IPS-20b (cell line): Measurements from ENCODE around the gene UNC5CL.

Experiments used
- H3K27ac ChIP-seq: one replicate; pipeline ENCODE4 v1.5.1; 2013; ENCODE audit warnings: low read length
- H3K27me3 ChIP-seq: 2 replicates; pipeline ENCODE4 v1.6.1; 2013; ENCODE audit warnings: mild to moderate bottlenecking, low read length, inconsistent platforms; ENCODE audit not compliant: insufficient read depth
- H3K36me3 ChIP-seq: 2 replicates; pipeline ENCODE4 v1.6.1; 2013; ENCODE audit warnings: low read depth, mild to moderate bottlenecking, inconsistent platforms, low read length, moderate library complexity; ENCODE audit not compliant: insufficient read depth
- H3K4me1 ChIP-seq: 2 replicates; pipeline ENCODE4 v1.6.1; 2013; ENCODE audit warnings: mild to moderate bottlenecking, control low read depth, inconsistent platforms, low read length, moderate library complexity; ENCODE audit not compliant: insufficient read depth
- H3K4me3 ChIP-seq: 2 replicates; pipeline ENCODE4 v1.5.1; 2013; ENCODE audit warnings: mild to moderate bottlenecking, low read length, inconsistent platforms
- H3K9ac ChIP-seq: 2 replicates; pipeline ENCODE4 v1.6.1; 2013; ENCODE audit warnings: low read depth, mild to moderate bottlenecking, inconsistent platforms, low read length, moderate library complexity
- H3K9me3 ChIP-seq: 2 replicates; pipeline ENCODE4 v1.6.1; 2013; ENCODE audit warnings: mild to moderate bottlenecking, low read depth, low read length, inconsistent platforms; ENCODE audit not compliant: insufficient read depth

Gene UNC5CL

GRCh38 chr6:40982917-40983316 is 56.1 kb downstream of the UNC5CL start:
- no peak overlapping the region for H3K27ac ChIP-seq
- H3K9me3 ChIP-seq = no peaks in the 10 kb centered on the region
- peaks cover 14% of the 10 kb centered on the region for H3K4me1 ChIP-seq
- no peaks in the 10 kb centered on the region for H3K27me3 ChIP-seq
- H3K4me3 ChIP-seq = no peak overlapping the region
- no peaks in the 10 kb centered on the region for H3K36me3 ChIP-seq
- H3K9ac ChIP-seq = no peak overlapping the region

GRCh38 chr6:40978687-40979289 is 60.2 kb downstream of the UNC5CL start:
- H3K27ac ChIP-seq = no peak overlapping the region
- no peak overlapping the region for H3K4me3 ChIP-seq
- H3K9me3 ChIP-seq = no peaks in the 10 kb centered on the region
- no peak overlapping the region for H3K9ac ChIP-seq
- H3K36me3 ChIP-seq = no peaks in the 10 kb centered on the region
- no peaks in the 10 kb centered on the region for H3K27me3 ChIP-seq
- peaks cover 12% of the 10 kb centered on the region; the same call in 1 of the 2 replicates for H3K4me1 ChIP-seq

- no peaks in the 10 kb centered on the region for H3K9me3 ChIP-seq
- no peaks in the 10 kb centered on the region for H3K27me3 ChIP-seq
- H3K27ac ChIP-seq = no peak overlapping the region
- H3K4me1 ChIP-seq = peaks cover 2% of the 10 kb centered on the region; the same call in 1 of the 2 replicates
- no peak overlapping the region for H3K9ac ChIP-seq
- H3K4me3 ChIP-seq = no peak overlapping the region
- no peaks in the 10 kb centered on the region for H3K36me3 ChIP-seq
Measured at GRCh38 chr6:40977695-40978094, 61.3 kb downstream of the UNC5CL start.

GRCh38 chr6:40977085-40977484 is 61.9 kb downstream of the UNC5CL start:
- no peaks in the 10 kb centered on the region for H3K9me3 ChIP-seq
- no peak overlapping the region for H3K27ac ChIP-seq
- no peaks in the 10 kb centered on the region for H3K36me3 ChIP-seq
- no peaks in the 10 kb centered on the region for H3K27me3 ChIP-seq
- no peaks in the 10 kb centered on the region for H3K4me1 ChIP-seq
- H3K4me3 ChIP-seq = no peak overlapping the region
- H3K9ac ChIP-seq = no peak overlapping the region
